SK-N-SH (cell line): Measurements from ENCODE around the gene PTPRG.

Experiments
- CTCF ChIP-seq: fragments of 200-600 bp; sonication (generic); IDR thresholded peaks from 2 replicates; pipeline ENCODE4 v1.6.1; 2017; ENCODE audit warnings: antibody characterized with exemption, mild to moderate bottlenecking, moderate library complexity
- FOSL2 ChIP-seq: IDR thresholded peaks from 2 replicates; pipeline ENCODE4 v1.4.0; 2012; ENCODE audit warnings: low read depth, mild to moderate bottlenecking, moderate library complexity, borderline replicate concordance
- IRF3 ChIP-seq: fragments of 150-350 bp; IDR thresholded peaks from 2 replicates; pipeline ENCODE4 v1.6.1; 2016; ENCODE audit warnings: mild to moderate bottlenecking, low read depth, low read length
- JUND ChIP-seq: IDR thresholded peaks from 2 replicates; pipeline ENCODE4 v1.4.0; 2012
- MAX ChIP-seq: IDR thresholded peaks from 2 replicates; pipeline ENCODE4 v1.4.0; 2012; ENCODE audit warnings: low read depth
- POLR2AphosphoS5 ChIP-seq: IDR thresholded peaks from 2 replicates; pipeline ENCODE4 v1.6.1; 2012; ENCODE audit warnings: low read depth, low read length
- RAD21 ChIP-seq: IDR thresholded peaks from 2 replicates; pipeline ENCODE4 v1.6.1; 2012; ENCODE audit warnings: mild to moderate bottlenecking, low read length
- REST ChIP-seq: IDR thresholded peaks from 2 replicates; pipeline ENCODE4 v1.6.1; 2012; ENCODE audit warnings: mild to moderate bottlenecking, low read depth, low read length, moderate library complexity
- RFX5 ChIP-seq: IDR thresholded peaks from 2 replicates; pipeline ENCODE4 v1.6.1; 2012; ENCODE audit warnings: mild to moderate bottlenecking, improper control_type of control experiment, low read length
- RXRA ChIP-seq: IDR thresholded peaks from 2 replicates; pipeline ENCODE4 v1.4.0; 2012; ENCODE audit warnings: low read depth, mild to moderate bottlenecking, borderline replicate concordance
- TAF1 ChIP-seq: IDR thresholded peaks from 2 replicates; pipeline ENCODE4 v1.6.1; 2012; ENCODE audit warnings: low read depth, mild to moderate bottlenecking, low read length, moderate library complexity, borderline replicate concordance
- USF1 ChIP-seq: IDR thresholded peaks from 2 replicates; pipeline ENCODE4 v1.4.0; 2012; ENCODE audit warnings: low read depth, borderline replicate concordance
- USF2 ChIP-seq: fragments of 150-350 bp; IDR thresholded peaks from 2 replicates; pipeline ENCODE4 v1.6.1; 2017; ENCODE audit warnings: antibody characterized with exemption, low read length, low read depth, borderline replicate concordance

GRCh38 chr3:62183969-62184368 is 622.6 kb downstream of the PTPRG start:
- TF ChIP-seq FOSL2 (no peak), TAF1 (no peak), CTCF (no peak), REST (no peak), JUND (no peak), RAD21 (no peak), POLR2AphosphoS5 (no peak), USF1 (no peak), RXRA (no peak), IRF3 (no peak), RFX5 (no peak), MAX (no peak), USF2 (no peak)
